IMR-90 (cell line): ENCODE measurements around the gene KLHL25. TPM values are rescaled to one million over a fixed set of nuclear protein-coding genes. Genes with fewer than 3 reads are reported as not detected.

Source experiments
- ATAC-seq: fragments of 200-7000 bp; cut with Tn5 transposase; 2 replicates; pipeline ENCODE4 v1.9.1; 2020; ENCODE audit warnings: low read depth, mild to moderate bottlenecking, moderate library complexity
- BruUV-seq: library from RNA; stranded (reverse); fragments of 400-500 nt; replicated peaks from 2 replicates; lab custom pipeline; 2021; lab: Mats Ljungman, UMichigan
- CTCF ChIA-PET: fragments of 300-600 bp; formaldehyde crosslinking; extraction: SDS; loops from one replicate; lab custom pipeline; 2021; ENCODE audit warnings: antibody characterized with exemption; lab: Yijun Ruan, JAX
- POLR2A ChIA-PET: fragments of 300-600 bp; sonication (Branson Sonifier 250); formaldehyde crosslinking; loops from one replicate; lab custom pipeline; 2022; ENCODE audit warnings: antibody characterized with exemption; ENCODE audit not compliant: unreplicated experiment; lab: Charles Lee
- DNase-seq: peaks from one replicate; pipeline ENCODE4 v3.0.0; 2013
- H2AFZ ChIP-seq: replicated peaks from 2 replicates; pipeline ENCODE3; 2013; ENCODE audit warnings: low read length, mild to moderate bottlenecking; ENCODE audit not compliant: poor library complexity
- H2AK5ac ChIP-seq: 2 replicates; pipeline ENCODE4 v1.6.1; 2013; ENCODE audit warnings: low read depth, low read length, inconsistent platforms
- H2AK9ac ChIP-seq: replicated peaks from 2 replicates; pipeline ENCODE3; 2013; ENCODE audit warnings: mild to moderate bottlenecking, low read depth, low read length, moderate library complexity; ENCODE audit not compliant: poor library complexity
- H2BK120ac ChIP-seq: 2 replicates; pipeline ENCODE4 v1.6.1; 2013; ENCODE audit warnings: low read depth, low read length, inconsistent platforms
- H2BK15ac ChIP-seq: 3 replicates; pipeline ENCODE4 v1.6.1; 2013; ENCODE audit warnings: low read depth, low read length, inconsistent platforms
- H2BK20ac ChIP-seq: 2 replicates; pipeline ENCODE4 v1.6.1; 2013; ENCODE audit warnings: low read depth, mild to moderate bottlenecking, inconsistent platforms, low read length, moderate library complexity
- H2BK5ac ChIP-seq: 2 replicates; pipeline ENCODE4 v1.6.1; 2013; ENCODE audit warnings: mild to moderate bottlenecking, low read depth, low read length, inconsistent platforms; ENCODE audit not compliant: poor library complexity, severe bottlenecking
- H3K14ac ChIP-seq: replicated peaks from 2 replicates; pipeline ENCODE4 v1.6.1; 2013; ENCODE audit warnings: low read depth, low read length, inconsistent platforms
- H3K18ac ChIP-seq: 2 replicates; pipeline ENCODE4 v1.6.1; 2013; ENCODE audit warnings: low read depth, low read length, control low read depth
- H3K23ac ChIP-seq: 2 replicates; pipeline ENCODE4 v1.6.1; 2013; ENCODE audit warnings: low read depth, low read length, inconsistent platforms
- H3K27ac ChIP-seq: 2 replicates; pipeline ENCODE4 v1.5.1; 2013; ENCODE audit warnings: mild to moderate bottlenecking, control low read depth, low read length; ENCODE audit not compliant: insufficient read depth
- H3K27me3 ChIP-seq: 2 replicates; pipeline ENCODE4 v1.6.1; 2013; ENCODE audit warnings: low read length; ENCODE audit not compliant: control insufficient read depth, insufficient read depth
- H3K36me3 ChIP-seq: 2 replicates; pipeline ENCODE4 v1.6.1; 2013; ENCODE audit warnings: low read length, mixed read lengths; ENCODE audit not compliant: control insufficient read depth, insufficient read depth
- H3K4ac ChIP-seq: 2 replicates; pipeline ENCODE4 v1.6.1; 2013; ENCODE audit warnings: low read depth, low read length, inconsistent platforms
- H3K4me1 ChIP-seq: 2 replicates; pipeline ENCODE4 v1.6.1; 2013; ENCODE audit warnings: low read length, mixed read lengths; ENCODE audit not compliant: control insufficient read depth, insufficient read depth
- H3K4me2 ChIP-seq: 2 replicates; pipeline ENCODE4 v1.6.1; 2013; ENCODE audit warnings: low read depth, mild to moderate bottlenecking, control low read depth, low read length, moderate library complexity
- H3K4me3 ChIP-seq: 2 replicates; pipeline ENCODE4 v1.5.1; 2013; ENCODE audit warnings: low read depth, mild to moderate bottlenecking, control low read depth, low read length, moderate library complexity; ENCODE audit not compliant: insufficient read depth
- H3K56ac ChIP-seq: 2 replicates; pipeline ENCODE4 v1.6.1; 2013; ENCODE audit warnings: low read length, inconsistent platforms; ENCODE audit not compliant: insufficient read depth; ENCODE audit errors: extremely low read depth
- H3K79me1 ChIP-seq, 2 experiments: 2 replicates each; pipeline ENCODE4 v1.6.1; 2013; ENCODE audit warnings: low read length in 2 of 2, inconsistent platforms in 1 of 2, low read depth in 1 of 2
- H3K9ac ChIP-seq: 2 replicates; pipeline ENCODE4 v1.6.1; 2013; ENCODE audit warnings: low read depth, low read length, control low read depth
- H3K9me1 ChIP-seq: 2 replicates; pipeline ENCODE4 v1.6.1; 2013; ENCODE audit warnings: low read length, inconsistent platforms; ENCODE audit not compliant: insufficient read depth
- H3K9me3 ChIP-seq: 2 replicates; pipeline ENCODE4 v1.6.1; 2013; ENCODE audit warnings: low read length; ENCODE audit not compliant: control insufficient read depth, insufficient read depth
- H4K20me1 ChIP-seq: 2 replicates; pipeline ENCODE4 v1.6.1; 2013; ENCODE audit warnings: low read length, inconsistent platforms; ENCODE audit not compliant: insufficient read depth
- H4K5ac ChIP-seq: 2 replicates; pipeline ENCODE4 v1.6.1; 2013; ENCODE audit warnings: mild to moderate bottlenecking, low read depth, low read length, control low read depth
- H4K8ac ChIP-seq, 2 experiments: 2 replicates each; pipeline ENCODE4 v1.6.1; 2013; ENCODE audit warnings: low read depth in 2 of 2, low read length in 2 of 2, control low read depth in 1 of 2, inconsistent platforms in 1 of 2
- H4K91ac ChIP-seq: 2 replicates; pipeline ENCODE4 v1.6.1; 2013; ENCODE audit warnings: low read depth, low read length, inconsistent platforms; ENCODE audit not compliant: insufficient read depth
- POLR2A ChIP-seq: IDR thresholded peaks from 2 replicates; pipeline ENCODE4 v1.6.1; 2012; ENCODE audit warnings: mild to moderate bottlenecking, low read depth, low read length
- WGBS, 2 experiments: methylation state at CpG; one replicate each; pipeline versions ENCODE4 v1.1.5 to v1.1.7; 2013; ENCODE audit warnings: missing lambda C conversion rate in 2 of 2; ENCODE audit not compliant: insufficient read length in 1 of 2; ENCODE audit errors: extremely low coverage in 2 of 2; 5-methylcytosine and 5-hydroxymethylcytosine counted together
- dilution Hi-C: fragments of 300-500 bp; cut with HindIII; formaldehyde crosslinking; loops from one replicate; pipeline ENCODE4 v1.14.3; 2018; ENCODE audit warnings: low sequenced_read_pairs; ENCODE audit not compliant: unreplicated experiment
- in situ Hi-C: fragments of 300-500 bp; cut with MboI; formaldehyde crosslinking; loops from 3 replicates; pipeline ENCODE4 v1.14.3; 2019; ENCODE audit warnings: low sequenced_read_pairs, inconsistent platforms, mixed read lengths
- intact Hi-C: fragments of 100-400 bp; cut with micrococcal nuclease; formaldehyde crosslinking; loops from 2 replicates; pipeline ENCODE4 v1.10.0; 2022
- polyA plus RNA-seq, 3 experiments: library from polyadenylated mRNA; depleted of rRNA; stranded (reverse); fragments of >200 nt; gene quantifications; 2 replicates each; pipeline ENCODE4 v1.2.3, GENCODE V29; 2012; ENCODE audit warnings: low replicate concordance in 1 of 3
- total RNA-seq: library from RNA; depleted of rRNA; stranded (reverse); fragments of >200 nt; gene quantifications from 2 replicates; pipeline ENCODE4 v1.2.3, GENCODE V29; 2012

The KLHL25 gene
- total and polyA plus RNA-seq, 2 of the 4 experiments (the other 2 are of a cell fraction) = 2.7 to 5.6 TPM

DNA sequence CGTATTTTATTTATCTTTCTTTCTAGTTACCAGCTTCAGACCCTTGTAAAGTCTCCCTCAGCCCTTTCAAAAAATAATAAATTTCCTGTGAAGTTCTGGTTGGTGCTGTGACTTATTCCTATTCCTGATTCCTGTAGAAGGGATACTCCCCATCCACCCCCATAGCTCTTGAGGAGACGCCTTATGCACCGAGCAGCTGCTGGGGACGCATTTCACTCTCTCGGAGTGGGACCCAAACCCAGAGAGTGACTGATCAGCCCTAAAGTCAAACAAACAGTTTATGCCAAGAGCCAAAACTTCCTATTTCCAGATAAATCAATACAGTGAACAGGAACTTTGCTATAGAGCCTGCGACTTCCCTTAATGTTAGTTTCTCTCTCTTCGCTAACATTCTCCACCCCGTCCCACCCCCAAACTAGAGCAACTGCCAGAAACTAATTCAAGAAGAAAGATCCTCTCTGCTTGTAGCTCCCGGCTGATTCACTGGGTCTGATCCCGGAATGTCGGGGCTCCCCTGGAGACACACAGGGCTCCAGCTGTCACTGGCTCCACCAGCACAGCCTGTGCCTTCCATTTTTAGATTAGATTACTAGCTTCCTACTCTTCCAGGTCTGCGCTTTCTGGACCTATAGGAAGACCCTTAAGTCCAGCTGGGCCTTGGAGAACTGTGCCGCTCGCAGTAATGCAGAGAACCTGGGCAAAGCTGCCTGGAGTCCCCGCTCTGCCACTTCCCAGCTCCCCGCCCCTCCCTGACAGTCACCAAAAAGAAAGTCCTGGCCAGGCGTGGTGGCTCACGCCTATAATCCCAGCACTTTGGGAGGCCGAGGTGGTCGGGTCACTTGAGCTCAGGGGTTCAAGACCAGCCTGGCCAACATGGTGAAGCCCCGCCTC lies 45.2 kb downstream of the KLHL25 start:
- Histone ChIP-seq H4K20me1 (no peaks in the 10 kb centered on the region), H3K79me1 (no peaks in the 10 kb centered on the region; a peak in 2 of 4 replicates), H3K9me1 (no peaks in the 10 kb centered on the region; the same call in 1 of the 2 replicates), H3K27me3 (no peaks in the 10 kb centered on the region), H3K9ac (no peak overlapping the region), H3K4ac (no peak overlapping the region), H3K56ac (no peak overlapping the region), H2BK20ac (no peak overlapping the region), H4K5ac (no peak overlapping the region), H3K27ac (no peak overlapping the region), H2AK9ac (no peak overlapping the region), H2BK15ac (no peak overlapping the region), H3K36me3 (peaks cover 22% of the 10 kb centered on the region), H2BK5ac (no peak overlapping the region), H3K23ac (no peak overlapping the region), H3K4me1 (no peaks in the 10 kb centered on the region), H4K8ac (no peak overlapping the region), H3K4me2 (no peak overlapping the region), H3K9me3 (no peaks in the 10 kb centered on the region), H4K91ac (no peak overlapping the region), H3K14ac (no peak overlapping the region), H3K18ac (no peak overlapping the region), H3K4me3 (no peak overlapping the region), H2AK5ac (no peak overlapping the region), H2AFZ (no peak overlapping the region), H2BK120ac (no peak overlapping the region)
- dilution Hi-C loops = no loop called here
- intact Hi-C loops = no loop called here
- in situ Hi-C loops = no loop called here
- ATAC-seq (peak; percentile 38; the same call in 1 of the 2 replicates), DNase-seq (peak; percentile 8)
- ChIA-PET CTCF (no interaction called here), POLR2A (no interaction called here)
- no TSS peak for BruUV-seq
- no peak for TF ChIP-seq POLR2A
- WGBS, 2 experiments = 40% methylated on average over 1 of the region's 21 CpGs; no CpG with 5 or more reads in 1 of the 2 experiments
